HK-2 (cell line): ENCODE measurements around the gene GDI1.

Experiments
- DNase-seq: peaks from one replicate; pipeline ENCODE4 v3.0.0-alpha.2; 2018; ENCODE audit not compliant: unreplicated experiment

The GDI1 gene

GRCh38 chrX:154462396-154462795 lies 25.4 kb downstream of the GDI1 start:
- DNase-seq: no peak

- no peak for DNase-seq
Observed at GRCh38 chrX:154463611-154464220, 26.8 kb downstream of the GDI1 start.

- no peak for DNase-seq
Observed at GRCh38 chrX:154464806-154465365, 27.9 kb downstream of the GDI1 start.

GRCh38 chrX:154465601-154466000 lies 28.6 kb downstream of the GDI1 start:
- DNase-seq: no peak

- DNase-seq: no peak
Observed at GRCh38 chrX:154466036-154466435, 29.1 kb downstream of the GDI1 start.

- DNase-seq: no peak
Observed at GRCh38 chrX:154466907-154467306, 30.0 kb downstream of the GDI1 start.

- DNase-seq: no peak
Observed at GRCh38 chrX:154467556-154467955, 30.6 kb downstream of the GDI1 start.

- DNase-seq: no peak
Observed at GRCh38 chrX:154468217-154468616, 31.3 kb downstream of the GDI1 start.

GRCh38 chrX:154469114-154469513 lies 32.2 kb downstream of the GDI1 start:
- no peak for DNase-seq

- DNase-seq: no peak
Observed at GRCh38 chrX:154469880-154470279, 32.9 kb downstream of the GDI1 start.

- no peak for DNase-seq
Observed at GRCh38 chrX:154470434-154470833, 33.5 kb downstream of the GDI1 start.

GRCh38 chrX:154470914-154471568 lies 34.1 kb downstream of the GDI1 start:
- DNase-seq: no peak

GRCh38 chrX:154471839-154472684 lies 35.1 kb downstream of the GDI1 start:
- DNase-seq: no peak

GRCh38 chrX:154472685-154473632 lies 36.0 kb downstream of the GDI1 start:
- DNase-seq: no peak

GRCh38 chrX:154473683-154474082 lies 36.7 kb downstream of the GDI1 start:
- no peak for DNase-seq

- DNase-seq: peak; percentile 37
Observed at GRCh38 chrX:154476821-154477220, 39.9 kb downstream of the GDI1 start.

GRCh38 chrX:154477891-154478477 lies 41.0 kb downstream of the GDI1 start:
- DNase-seq: no peak

- peak; percentile 97 for DNase-seq
Observed at GRCh38 chrX:154478728-154479622, 42.0 kb downstream of the GDI1 start, which contains the start of gene LAGE3. Gene LAGE3 (minus strand): TSS chrX:154479281. CDS start chrX:154478915, 366 bp downstream.

- DNase-seq: no peak
Observed at GRCh38 chrX:154481195-154481594, 44.2 kb downstream of the GDI1 start.
